ENCODE results near the gene GRIK4. TPM values are rescaled to one million over a fixed set of nuclear protein-coding genes. Genes with fewer than 3 reads are reported as not detected.

Gene GRIK4
- total and polyA plus RNA-seq, 4 donors: 0.05 to 0.25 (median 0.06) TPM; not detected in 1

DNA sequence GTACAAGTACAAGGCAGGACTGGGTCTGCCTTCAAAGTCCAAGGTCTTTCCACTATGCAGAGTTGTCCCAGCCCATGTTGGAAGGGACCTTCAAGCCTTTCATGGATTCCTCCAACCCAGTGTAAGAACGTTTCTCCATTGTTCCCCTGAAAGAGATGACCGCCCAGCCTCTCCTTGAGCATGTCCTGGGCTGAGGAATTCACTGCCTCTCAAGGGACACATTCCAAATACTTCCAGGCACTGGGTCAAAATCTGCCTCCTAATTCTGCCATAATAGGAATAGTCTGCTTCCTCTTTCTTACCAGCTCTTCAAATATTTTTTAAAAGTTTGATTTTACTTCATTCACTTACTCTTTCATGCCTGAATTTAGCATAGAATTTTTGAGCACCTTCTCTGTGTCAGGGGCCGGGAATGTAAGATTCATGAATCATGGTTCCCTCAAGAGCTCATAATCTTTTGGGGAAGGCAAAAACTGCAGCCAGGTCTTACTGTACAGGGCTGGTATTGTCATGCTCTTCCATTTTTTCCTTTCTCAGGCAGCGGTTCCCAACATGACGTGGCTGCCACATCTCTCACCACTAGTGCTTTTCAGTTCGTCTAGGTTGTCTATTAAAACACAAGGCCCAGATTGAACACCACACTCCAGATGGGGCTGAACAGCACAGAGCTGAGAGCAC is 369.1 kb downstream of the GRIK4 start:
- Histone ChIP-seq H3K9ac (ENCODE audit: low read depth in 1 of 2, low read length in 2 of 2) (no peak overlapping the region), H3K36me3 (ENCODE audit: control insufficient read depth in 4 of 4, insufficient read depth in 3 of 4, low read depth in 1 of 4, low read length in 3 of 4) (no peaks in the 10 kb centered on the region), H3K27ac (ENCODE audit: low read depth in 1 of 2, low read length in 2 of 2) (no peak overlapping the region), H3K27me3 (ENCODE audit: control insufficient read depth in 4 of 4, insufficient read depth in 4 of 4, low read length in 3 of 4) (no peaks in the 10 kb centered on the region), H3K9me3 (ENCODE audit: control insufficient read depth in 4 of 4, low read length in 3 of 4) (no peaks in the 10 kb centered on the region), H3K4me1 (ENCODE audit: control insufficient read depth in 4 of 4, insufficient read depth in 4 of 4, low read length in 3 of 4) (peaks cover 0 to 3% (median 0%) of the 10 kb centered on the region in 4 donors), H3K4me3 (ENCODE audit: low read depth in 1 of 3, low read length in 3 of 3) (no peak overlapping the region)
- 90% methylated on average over 6 of the region's 6 CpGs for WGBS
- no peak for DNase-seq (ENCODE audit: low spot score)
- TF ChIP-seq, protein P1, sequence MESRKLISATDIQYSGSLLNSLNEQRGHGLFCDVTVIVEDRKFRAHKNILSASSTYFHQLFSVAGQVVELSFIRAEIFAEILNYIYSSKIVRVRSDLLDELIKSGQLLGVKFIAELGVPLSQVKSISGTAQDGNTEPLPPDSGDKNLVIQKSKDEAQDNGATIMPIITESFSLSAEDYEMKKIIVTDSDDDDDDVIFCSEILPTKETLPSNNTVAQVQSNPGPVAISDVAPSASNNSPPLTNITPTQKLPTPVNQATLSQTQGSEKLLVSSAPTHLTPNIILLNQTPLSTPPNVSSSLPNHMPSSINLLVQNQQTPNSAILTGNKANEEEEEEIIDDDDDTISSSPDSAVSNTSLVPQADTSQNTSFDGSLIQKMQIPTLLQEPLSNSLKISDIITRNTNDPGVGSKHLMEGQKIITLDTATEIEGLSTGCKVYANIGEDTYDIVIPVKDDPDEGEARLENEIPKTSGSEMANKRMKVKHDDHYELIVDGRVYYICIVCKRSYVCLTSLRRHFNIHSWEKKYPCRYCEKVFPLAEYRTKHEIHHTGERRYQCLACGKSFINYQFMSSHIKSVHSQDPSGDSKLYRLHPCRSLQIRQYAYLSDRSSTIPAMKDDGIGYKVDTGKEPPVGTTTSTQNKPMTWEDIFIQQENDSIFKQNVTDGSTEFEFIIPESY (IDR thresholded peaks at IDR 0.05): no peak
- TF ChIP-seq FOXA1 (IDR thresholded peaks at IDR 0.05): no peak
- no peak for TF ChIP-seq FOXA2 (IDR thresholded peaks at IDR 0.05)
- TF ChIP-seq, protein P2, sequence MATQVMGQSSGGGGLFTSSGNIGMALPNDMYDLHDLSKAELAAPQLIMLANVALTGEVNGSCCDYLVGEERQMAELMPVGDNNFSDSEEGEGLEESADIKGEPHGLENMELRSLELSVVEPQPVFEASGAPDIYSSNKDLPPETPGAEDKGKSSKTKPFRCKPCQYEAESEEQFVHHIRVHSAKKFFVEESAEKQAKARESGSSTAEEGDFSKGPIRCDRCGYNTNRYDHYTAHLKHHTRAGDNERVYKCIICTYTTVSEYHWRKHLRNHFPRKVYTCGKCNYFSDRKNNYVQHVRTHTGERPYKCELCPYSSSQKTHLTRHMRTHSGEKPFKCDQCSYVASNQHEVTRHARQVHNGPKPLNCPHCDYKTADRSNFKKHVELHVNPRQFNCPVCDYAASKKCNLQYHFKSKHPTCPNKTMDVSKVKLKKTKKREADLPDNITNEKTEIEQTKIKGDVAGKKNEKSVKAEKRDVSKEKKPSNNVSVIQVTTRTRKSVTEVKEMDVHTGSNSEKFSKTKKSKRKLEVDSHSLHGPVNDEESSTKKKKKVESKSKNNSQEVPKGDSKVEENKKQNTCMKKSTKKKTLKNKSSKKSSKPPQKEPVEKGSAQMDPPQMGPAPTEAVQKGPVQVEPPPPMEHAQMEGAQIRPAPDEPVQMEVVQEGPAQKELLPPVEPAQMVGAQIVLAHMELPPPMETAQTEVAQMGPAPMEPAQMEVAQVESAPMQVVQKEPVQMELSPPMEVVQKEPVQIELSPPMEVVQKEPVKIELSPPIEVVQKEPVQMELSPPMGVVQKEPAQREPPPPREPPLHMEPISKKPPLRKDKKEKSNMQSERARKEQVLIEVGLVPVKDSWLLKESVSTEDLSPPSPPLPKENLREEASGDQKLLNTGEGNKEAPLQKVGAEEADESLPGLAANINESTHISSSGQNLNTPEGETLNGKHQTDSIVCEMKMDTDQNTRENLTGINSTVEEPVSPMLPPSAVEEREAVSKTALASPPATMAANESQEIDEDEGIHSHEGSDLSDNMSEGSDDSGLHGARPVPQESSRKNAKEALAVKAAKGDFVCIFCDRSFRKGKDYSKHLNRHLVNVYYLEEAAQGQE (IDR thresholded peaks at IDR 0.05): no peak
- no peak for TF ChIP-seq NR2F2 (IDR thresholded peaks at IDR 0.05)
- no peak for TF ChIP-seq RAD21 (IDR thresholded peaks at IDR 0.05)
- TF ChIP-seq YY1 (IDR thresholded peaks at IDR 0.05): no peak
- no peak for TF ChIP-seq RXRA (IDR thresholded peaks at IDR 0.05)
- no peak for TF ChIP-seq TAF1 (conservative IDR thresholded peaks at IDR 0.05)
- TF ChIP-seq, protein P3, sequence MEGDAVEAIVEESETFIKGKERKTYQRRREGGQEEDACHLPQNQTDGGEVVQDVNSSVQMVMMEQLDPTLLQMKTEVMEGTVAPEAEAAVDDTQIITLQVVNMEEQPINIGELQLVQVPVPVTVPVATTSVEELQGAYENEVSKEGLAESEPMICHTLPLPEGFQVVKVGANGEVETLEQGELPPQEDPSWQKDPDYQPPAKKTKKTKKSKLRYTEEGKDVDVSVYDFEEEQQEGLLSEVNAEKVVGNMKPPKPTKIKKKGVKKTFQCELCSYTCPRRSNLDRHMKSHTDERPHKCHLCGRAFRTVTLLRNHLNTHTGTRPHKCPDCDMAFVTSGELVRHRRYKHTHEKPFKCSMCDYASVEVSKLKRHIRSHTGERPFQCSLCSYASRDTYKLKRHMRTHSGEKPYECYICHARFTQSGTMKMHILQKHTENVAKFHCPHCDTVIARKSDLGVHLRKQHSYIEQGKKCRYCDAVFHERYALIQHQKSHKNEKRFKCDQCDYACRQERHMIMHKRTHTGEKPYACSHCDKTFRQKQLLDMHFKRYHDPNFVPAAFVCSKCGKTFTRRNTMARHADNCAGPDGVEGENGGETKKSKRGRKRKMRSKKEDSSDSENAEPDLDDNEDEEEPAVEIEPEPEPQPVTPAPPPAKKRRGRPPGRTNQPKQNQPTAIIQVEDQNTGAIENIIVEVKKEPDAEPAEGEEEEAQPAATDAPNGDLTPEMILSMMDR (IDR thresholded peaks at IDR 0.05; ENCODE audit: low read depth, low read length, missing input control): no peak
- TF ChIP-seq, protein P4, sequence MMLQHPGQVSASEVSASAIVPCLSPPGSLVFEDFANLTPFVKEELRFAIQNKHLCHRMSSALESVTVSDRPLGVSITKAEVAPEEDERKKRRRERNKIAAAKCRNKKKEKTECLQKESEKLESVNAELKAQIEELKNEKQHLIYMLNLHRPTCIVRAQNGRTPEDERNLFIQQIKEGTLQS (IDR thresholded peaks at IDR 0.05): no peak
- no peak for TF ChIP-seq EGR1 (IDR thresholded peaks at IDR 0.05; ENCODE audit: low read depth in 2 of 2)

DNA sequence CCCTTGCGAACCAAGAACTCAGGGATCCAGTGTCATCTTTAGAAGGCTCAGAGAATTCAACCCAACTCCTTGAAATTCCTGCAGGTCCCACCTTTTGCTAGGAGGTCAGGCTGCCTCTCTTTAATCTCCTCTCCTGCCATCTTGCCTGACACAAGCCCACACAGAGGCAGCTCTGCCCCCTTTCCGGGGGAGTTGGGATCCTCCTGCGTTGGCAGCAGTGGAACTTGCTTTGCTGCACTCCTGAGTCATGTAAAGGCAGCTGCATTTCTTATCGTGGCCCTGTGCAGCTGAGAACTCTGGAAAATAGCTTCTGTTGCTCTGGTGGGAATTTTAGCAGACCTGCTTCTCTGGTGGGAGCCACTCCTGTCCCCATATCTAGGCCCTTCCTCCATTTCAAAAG is 370.0 kb downstream of the GRIK4 start:
- Histone ChIP-seq H3K9ac (ENCODE audit: low read depth in 1 of 2, low read length in 2 of 2) (no peak overlapping the region), H3K27me3 (ENCODE audit: control insufficient read depth in 4 of 4, insufficient read depth in 4 of 4, low read length in 3 of 4) (no peaks in the 10 kb centered on the region), H3K36me3 (ENCODE audit: control insufficient read depth in 4 of 4, insufficient read depth in 3 of 4, low read depth in 1 of 4, low read length in 3 of 4) (no peaks in the 10 kb centered on the region), H3K4me3 (ENCODE audit: low read depth in 1 of 3, low read length in 3 of 3) (no peak overlapping the region), H3K9me3 (ENCODE audit: control insufficient read depth in 4 of 4, low read length in 3 of 4) (no peaks in the 10 kb centered on the region), H3K27ac (ENCODE audit: low read depth in 1 of 2, low read length in 2 of 2) (no peak overlapping the region), H3K4me1 (ENCODE audit: control insufficient read depth in 4 of 4, insufficient read depth in 4 of 4, low read length in 3 of 4) (peaks cover 0 to 3% (median 0%) of the 10 kb centered on the region in 4 donors)
- no peak for DNase-seq (ENCODE audit: low spot score)
- TF ChIP-seq, protein P5, sequence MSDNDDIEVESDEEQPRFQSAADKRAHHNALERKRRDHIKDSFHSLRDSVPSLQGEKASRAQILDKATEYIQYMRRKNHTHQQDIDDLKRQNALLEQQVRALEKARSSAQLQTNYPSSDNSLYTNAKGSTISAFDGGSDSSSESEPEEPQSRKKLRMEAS (IDR thresholded peaks at IDR 0.05): no peak
- TF ChIP-seq RXRA (IDR thresholded peaks at IDR 0.05): no peak
- 82% methylated on average over 4 of the region's 4 CpGs for WGBS

Measured in liver (tissue), 9 donors.